ENCODE data around the gene NAV1. TPM values are rescaled to one million over a fixed set of nuclear protein-coding genes. Genes with fewer than 3 reads are reported as not detected.
"Not testable (repeated sequence)": the region's sequence is repeated elsewhere in the genome, so short reads cannot be mapped to it uniquely, and the experiment has no call there.

NAV1 gene
- total and polyA plus RNA-seq, 2 donors, result 3.4 to 4.0 TPM

- no peaks in the 10 kb centered on the region for H3K36me3 ChIP-seq (ENCODE audit: control insufficient read depth in 2 of 2, insufficient read depth in 2 of 2, low read length in 1 of 2)
- H3K27ac ChIP-seq (ENCODE audit: low read depth in 1 of 2, low read length in 1 of 2), result no peak overlapping the region
- no peak overlapping the region for H3K4me3 ChIP-seq (ENCODE audit: low read length in 2 of 2)
- no peaks in the 10 kb centered on the region for H3K4me1 ChIP-seq (ENCODE audit: control insufficient read depth in 2 of 2, insufficient read depth in 2 of 2, low read length in 2 of 2)
- H3K9me3 ChIP-seq (ENCODE audit: control insufficient read depth in 2 of 2, insufficient read depth in 1 of 2, low read length in 1 of 2), result peaks cover 0 to 2% of the 10 kb centered on the region in 2 donors
- no peak for DNase-seq (ENCODE audit: low read depth in 6 of 9, low spot score in 9 of 9)
- no peaks in the 10 kb centered on the region for H3K27me3 ChIP-seq (ENCODE audit: control insufficient read depth in 2 of 2, insufficient read depth in 1 of 2, low read length in 1 of 2)
- 96% methylated on average over 10 of the region's 10 CpGs for WGBS
These were observed 32.1 kb downstream of the NAV1 start for GRCh38 chr1:201570886-201571624.

- no peak for DNase-seq (ENCODE audit: low read depth in 6 of 9, low spot score in 9 of 9)
- Histone ChIP-seq H3K4me3 (ENCODE audit: low read length in 2 of 2) (no peak overlapping the region), H3K4me1 (ENCODE audit: control insufficient read depth in 2 of 2, insufficient read depth in 2 of 2, low read length in 2 of 2) (no peaks in the 10 kb centered on the region), H3K27me3 (ENCODE audit: control insufficient read depth in 2 of 2, insufficient read depth in 1 of 2, low read length in 1 of 2) (no peaks in the 10 kb centered on the region), H3K9me3 (ENCODE audit: control insufficient read depth in 2 of 2, insufficient read depth in 1 of 2, low read length in 1 of 2) (peaks cover 0 to 2% of the 10 kb centered on the region in 2 donors), H3K27ac (ENCODE audit: low read depth in 1 of 2, low read length in 1 of 2) (no peak overlapping the region), H3K36me3 (ENCODE audit: control insufficient read depth in 2 of 2, insufficient read depth in 2 of 2, low read length in 1 of 2) (no peaks in the 10 kb centered on the region)
- WGBS, result 86% methylated on average over 4 of the region's 4 CpGs
These were observed 34.1 kb downstream of the NAV1 start for GRCh38 chr1:201573030-201573429.

DNA sequence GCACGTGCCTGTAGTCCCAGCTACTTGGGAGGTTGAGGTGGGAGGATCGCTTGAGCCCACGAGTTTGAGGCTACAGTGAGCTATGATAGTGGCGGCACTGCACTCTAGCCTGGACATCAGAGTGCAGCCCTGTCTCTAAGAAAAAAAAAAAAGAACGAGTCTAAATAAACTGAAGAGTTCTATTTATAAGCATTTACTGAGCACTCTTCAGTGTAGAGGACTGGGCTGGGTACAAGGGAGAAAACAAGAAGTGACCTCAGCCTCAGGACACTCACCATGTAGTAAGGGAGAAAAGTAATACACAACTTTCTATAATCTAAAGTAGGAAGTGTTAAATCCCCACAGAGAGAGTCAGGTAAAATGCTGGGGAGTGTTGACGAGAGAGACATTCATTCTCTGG, 35.0 kb downstream of the NAV1 start:
- no peaks in the 10 kb centered on the region for H3K9me3 ChIP-seq (ENCODE audit: control insufficient read depth in 2 of 2, insufficient read depth in 1 of 2, low read length in 1 of 2)
- no peaks in the 10 kb centered on the region for H3K4me1 ChIP-seq (ENCODE audit: control insufficient read depth in 2 of 2, insufficient read depth in 2 of 2, low read length in 2 of 2)
- WGBS, result 95% methylated on average over 6 of the region's 6 CpGs
- DNase-seq (ENCODE audit: low read depth in 6 of 9, low spot score in 9 of 9), result no peak
- no peak overlapping the region for H3K27ac ChIP-seq (ENCODE audit: low read depth in 1 of 2, low read length in 1 of 2)
- no peak overlapping the region for H3K4me3 ChIP-seq (ENCODE audit: low read length in 2 of 2)
- no peaks in the 10 kb centered on the region for H3K36me3 ChIP-seq (ENCODE audit: control insufficient read depth in 2 of 2, insufficient read depth in 2 of 2, low read length in 1 of 2)
- no peaks in the 10 kb centered on the region for H3K27me3 ChIP-seq (ENCODE audit: control insufficient read depth in 2 of 2, insufficient read depth in 1 of 2, low read length in 1 of 2)

DNA sequence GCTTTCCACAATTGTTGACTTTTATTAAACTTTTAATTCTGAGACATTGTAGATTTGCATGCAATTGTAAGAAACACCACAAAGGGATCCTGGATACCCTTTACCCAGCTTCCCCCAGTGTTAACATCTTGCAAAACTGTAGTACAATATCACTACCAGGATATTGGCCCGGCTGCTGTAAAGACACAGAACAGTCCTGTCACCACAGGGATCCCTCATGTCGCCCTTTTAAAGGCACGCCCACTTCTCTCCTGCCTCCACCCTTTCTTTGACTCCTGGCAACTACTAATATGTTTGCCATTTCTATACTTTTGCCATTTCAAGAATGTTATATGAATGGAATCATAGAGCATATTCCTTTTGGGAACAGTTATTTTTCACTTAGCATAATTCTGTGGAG, 37.0 kb downstream of the NAV1 start:
- no peaks in the 10 kb centered on the region for H3K27me3 ChIP-seq (ENCODE audit: control insufficient read depth in 2 of 2, insufficient read depth in 1 of 2, low read length in 1 of 2)
- no peaks in the 10 kb centered on the region for H3K4me1 ChIP-seq (ENCODE audit: control insufficient read depth in 2 of 2, insufficient read depth in 2 of 2, low read length in 2 of 2)
- DNase-seq (ENCODE audit: low read depth in 6 of 9, low spot score in 9 of 9), result no peak
- no peak overlapping the region for H3K27ac ChIP-seq (ENCODE audit: low read depth in 1 of 2, low read length in 1 of 2)
- no peaks in the 10 kb centered on the region for H3K36me3 ChIP-seq (ENCODE audit: control insufficient read depth in 2 of 2, insufficient read depth in 2 of 2, low read length in 1 of 2)
- H3K9me3 ChIP-seq (ENCODE audit: control insufficient read depth in 2 of 2, insufficient read depth in 1 of 2, low read length in 1 of 2), result no peaks in the 10 kb centered on the region
- WGBS, result 96% methylated on average over 3 of the region's 3 CpGs
- H3K4me3 ChIP-seq (ENCODE audit: low read length in 2 of 2), result no peak overlapping the region

- H3K4me1 ChIP-seq (ENCODE audit: control insufficient read depth in 2 of 2, insufficient read depth in 2 of 2, low read length in 2 of 2), result no peaks in the 10 kb centered on the region
- no peaks in the 10 kb centered on the region for H3K36me3 ChIP-seq (ENCODE audit: control insufficient read depth in 2 of 2, insufficient read depth in 2 of 2, low read length in 1 of 2)
- no peak for DNase-seq (ENCODE audit: low read depth in 6 of 9, low spot score in 9 of 9)
- no peak overlapping the region for H3K27ac ChIP-seq (ENCODE audit: low read depth in 1 of 2, low read length in 1 of 2)
- H3K27me3 ChIP-seq (ENCODE audit: control insufficient read depth in 2 of 2, insufficient read depth in 1 of 2, low read length in 1 of 2), result no peaks in the 10 kb centered on the region
- H3K9me3 ChIP-seq (ENCODE audit: control insufficient read depth in 2 of 2, insufficient read depth in 1 of 2, low read length in 1 of 2), result no peaks in the 10 kb centered on the region
- no peak overlapping the region for H3K4me3 ChIP-seq (ENCODE audit: low read length in 2 of 2)
These were observed 38.0 kb downstream of the NAV1 start for GRCh38 chr1:201576914-201577313.

DNA sequence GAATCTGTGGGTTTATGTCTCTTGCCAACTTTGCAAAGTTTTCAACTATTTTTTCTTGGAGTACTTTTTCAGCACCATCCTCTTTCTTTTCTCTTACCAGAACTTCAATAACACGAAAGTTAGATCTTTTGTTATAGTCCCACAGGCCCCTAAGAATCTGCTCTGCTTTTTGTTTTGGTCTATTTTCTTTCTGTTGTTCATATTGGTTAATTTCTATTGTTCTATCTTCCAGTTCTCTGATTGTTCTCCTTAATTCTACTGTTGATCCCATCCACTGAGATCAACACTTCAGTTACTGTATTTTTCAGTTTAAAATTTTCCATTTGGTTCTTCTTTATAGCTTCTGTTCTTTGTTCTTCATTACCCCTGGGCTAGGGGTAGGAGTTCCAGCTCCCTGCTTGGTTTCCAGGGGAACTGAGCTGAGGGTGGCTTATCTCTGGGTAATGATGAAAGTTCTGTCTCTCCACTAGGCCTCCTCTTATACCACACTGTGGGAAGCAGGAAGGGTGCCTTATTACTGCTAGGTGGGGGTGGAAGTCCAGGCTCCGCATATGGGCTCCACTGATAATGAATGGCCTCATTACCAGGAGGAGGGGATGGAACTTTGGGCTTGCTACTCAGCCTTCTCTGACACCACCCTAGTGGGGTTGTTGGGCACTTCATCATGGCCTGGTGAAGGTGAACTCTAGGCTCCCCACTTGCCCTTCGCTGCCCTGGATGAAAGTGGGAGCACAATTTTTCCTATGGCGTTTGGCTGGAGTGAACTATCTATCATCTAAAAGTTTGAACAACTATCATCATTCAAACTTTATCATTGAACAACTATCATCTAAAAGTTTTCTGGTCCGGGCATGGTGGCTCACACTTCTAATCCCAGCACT, 39.3 kb downstream of the NAV1 start:
- Histone ChIP-seq H3K9me3 (ENCODE audit: control insufficient read depth in 2 of 2, insufficient read depth in 1 of 2, low read length in 1 of 2) (no peaks in the 10 kb centered on the region), H3K4me3 (ENCODE audit: low read length in 2 of 2) (no peak overlapping the region), H3K27me3 (ENCODE audit: control insufficient read depth in 2 of 2, insufficient read depth in 1 of 2, low read length in 1 of 2) (no peaks in the 10 kb centered on the region), H3K4me1 (ENCODE audit: control insufficient read depth in 2 of 2, insufficient read depth in 2 of 2, low read length in 2 of 2) (no peaks in the 10 kb centered on the region), H3K36me3 (ENCODE audit: control insufficient read depth in 2 of 2, insufficient read depth in 2 of 2, low read length in 1 of 2) (no peaks in the 10 kb centered on the region), H3K27ac (ENCODE audit: low read depth in 1 of 2, low read length in 1 of 2) (no peak overlapping the region)
- no peak for DNase-seq (ENCODE audit: low read depth in 6 of 9, low spot score in 9 of 9)
- WGBS, result 96% methylated on average over 5 of the region's 5 CpGs

DNA sequence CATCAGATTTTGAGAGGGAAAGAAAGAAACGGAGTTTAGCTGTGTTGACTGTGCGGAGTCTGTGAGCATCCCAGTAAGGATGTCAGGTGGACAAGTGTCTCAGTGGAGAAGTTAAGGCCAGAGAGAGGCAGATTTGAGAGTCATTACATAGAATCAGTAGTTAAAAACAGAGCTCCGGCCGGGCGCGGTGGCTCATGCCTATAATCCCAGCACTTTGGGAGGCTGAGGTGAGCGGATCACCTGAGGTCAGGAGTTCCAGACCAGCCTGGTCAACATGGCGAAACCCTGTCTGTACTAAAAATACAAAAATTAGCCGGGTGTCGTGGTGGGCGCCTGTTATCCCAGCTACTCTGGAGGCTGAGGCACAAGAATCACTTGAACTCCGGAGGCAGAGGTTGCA, 42.4 kb downstream of the NAV1 start:
- not testable (repeated sequence) for H3K4me3 ChIP-seq (ENCODE audit: low read length in 2 of 2); DNase-seq (ENCODE audit: low read depth in 6 of 9, low spot score in 9 of 9); H3K9me3 ChIP-seq (ENCODE audit: control insufficient read depth in 2 of 2, insufficient read depth in 1 of 2, low read length in 1 of 2); H3K27ac ChIP-seq (ENCODE audit: low read depth in 1 of 2, low read length in 1 of 2); H3K27me3 ChIP-seq (ENCODE audit: control insufficient read depth in 2 of 2, insufficient read depth in 1 of 2, low read length in 1 of 2); H3K36me3 ChIP-seq (ENCODE audit: control insufficient read depth in 2 of 2, insufficient read depth in 2 of 2, low read length in 1 of 2); H3K4me1 ChIP-seq (ENCODE audit: control insufficient read depth in 2 of 2, insufficient read depth in 2 of 2, low read length in 2 of 2)
- 97% methylated on average over 12 of the region's 12 CpGs for WGBS

- H3K27ac ChIP-seq (ENCODE audit: low read depth in 1 of 2, low read length in 1 of 2), result no peak overlapping the region
- 95% methylated on average over 14 of the region's 14 CpGs for WGBS
- no peaks in the 10 kb centered on the region for H3K27me3 ChIP-seq (ENCODE audit: control insufficient read depth in 2 of 2, insufficient read depth in 1 of 2, low read length in 1 of 2)
- H3K4me3 ChIP-seq (ENCODE audit: low read length in 2 of 2), result no peak overlapping the region
- no peaks in the 10 kb centered on the region for H3K4me1 ChIP-seq (ENCODE audit: control insufficient read depth in 2 of 2, insufficient read depth in 2 of 2, low read length in 2 of 2)
- H3K9me3 ChIP-seq (ENCODE audit: control insufficient read depth in 2 of 2, insufficient read depth in 1 of 2, low read length in 1 of 2), result no peaks in the 10 kb centered on the region
- no peak for DNase-seq (ENCODE audit: low read depth in 6 of 9, low spot score in 9 of 9)
- no peaks in the 10 kb centered on the region for H3K36me3 ChIP-seq (ENCODE audit: control insufficient read depth in 2 of 2, insufficient read depth in 2 of 2, low read length in 1 of 2)
These were observed 43.9 kb downstream of the NAV1 start for GRCh38 chr1:201582705-201583442.

GRCh38 chr1:201583663-201584062, 44.7 kb downstream of the NAV1 start:
- no peak overlapping the region for H3K27ac ChIP-seq (ENCODE audit: low read depth in 1 of 2, low read length in 1 of 2)
- no peaks in the 10 kb centered on the region for H3K36me3 ChIP-seq (ENCODE audit: control insufficient read depth in 2 of 2, insufficient read depth in 2 of 2, low read length in 1 of 2)
- no peaks in the 10 kb centered on the region for H3K4me1 ChIP-seq (ENCODE audit: control insufficient read depth in 2 of 2, insufficient read depth in 2 of 2, low read length in 2 of 2)
- no peaks in the 10 kb centered on the region for H3K27me3 ChIP-seq (ENCODE audit: control insufficient read depth in 2 of 2, insufficient read depth in 1 of 2, low read length in 1 of 2)
- 95% methylated on average over 3 of the region's 3 CpGs for WGBS
- no peak overlapping the region for H3K4me3 ChIP-seq (ENCODE audit: low read length in 2 of 2)
- H3K9me3 ChIP-seq (ENCODE audit: control insufficient read depth in 2 of 2, insufficient read depth in 1 of 2, low read length in 1 of 2), result no peaks in the 10 kb centered on the region
- no peak for DNase-seq (ENCODE audit: low read depth in 6 of 9, low spot score in 9 of 9)
